ENCODE measurements around the gene TOB1. TPM values are rescaled to one million over a fixed set of nuclear protein-coding genes. Genes with fewer than 3 reads are reported as not detected.

The TOB1 gene
- 20.3 TPM for polyA plus RNA-seq (2013, experiment 1 of 2; ENCODE audit: insufficient read length)
- polyA plus RNA-seq (2013, experiment 2 of 2; ENCODE audit: insufficient read length), result 21.1 TPM

- DNase-seq, result peak; percentile 96
Observed at GRCh38 chr17:50866261-50866949, at the start of gene TOB1. Gene TOB1, minus strand, starts transcription at chr17:50866354. Its CDS starts 2,337 bp downstream, at chr17:50864017.

- no peak for DNase-seq
Observed at GRCh38 chr17:50914505-50915063, 48.4 kb upstream of the TOB1 start.

- DNase-seq, result no peak
Observed at GRCh38 chr17:50913120-50913519, 47.0 kb upstream of the TOB1 start.

- DNase-seq, result no peak
Observed at GRCh38 chr17:50911890-50912289, 45.7 kb upstream of the TOB1 start.

- no peak for DNase-seq
Observed at GRCh38 chr17:50911450-50911849, 45.3 kb upstream of the TOB1 start.

- no peak for DNase-seq
Observed at GRCh38 chr17:50909765-50910605, 43.8 kb upstream of the TOB1 start.

GRCh38 chr17:50908860-50909764, 43.0 kb upstream of the TOB1 start:
- DNase-seq, result no peak

- DNase-seq, result no peak
Observed at GRCh38 chr17:50908140-50908859, 42.1 kb upstream of the TOB1 start.

- DNase-seq, result no peak
Observed at GRCh38 chr17:50906443-50906842, 40.3 kb upstream of the TOB1 start.

GRCh38 chr17:50905460-50905803, 39.3 kb upstream of the TOB1 start:
- no peak for DNase-seq

- DNase-seq, result peak; percentile 17
Observed at GRCh38 chr17:50904518-50905459, 38.6 kb upstream of the TOB1 start.

- peak; percentile 65 for DNase-seq
Observed at GRCh38 chr17:50903604-50904517, 37.7 kb upstream of the TOB1 start.

- no peak for DNase-seq
Observed at GRCh38 chr17:50902372-50903353, 36.5 kb upstream of the TOB1 start.

GRCh38 chr17:50900383-50900892, 34.3 kb upstream of the TOB1 start:
- DNase-seq, result no peak

- no peak for DNase-seq
Observed at GRCh38 chr17:50899559-50900319, 33.6 kb upstream of the TOB1 start.

- DNase-seq, result no peak
Observed at GRCh38 chr17:50899005-50899460, 32.9 kb upstream of the TOB1 start.
